GM20431 (cell line): ENCODE results near the gene ADCK2.
"Not testable (repeated sequence)": the region's sequence is repeated elsewhere in the genome, so short reads cannot be mapped to it uniquely, and the experiment has no call there.

Experiments
- in situ Hi-C: fragments of 300-500 bp; cut with MseI, MboI; formaldehyde crosslinking; loops from one replicate; pipeline ENCODE4 v1.15.0; 2020; ENCODE audit warnings: low sequenced_read_pairs; ENCODE audit not compliant: unreplicated experiment

ADCK2 gene

GRCh38 chr7:140672382-140673062 is at the start of gene ADCK2:
Gene ADCK2, plus strand, starts transcription at chr7:140672945. Its CDS starts 386 bp downstream, at chr7:140673331.
- in situ Hi-C loops, result no loop called here

GRCh38 chr7:140623980-140624379 is 48.8 kb upstream of the ADCK2 start:
- in situ Hi-C loops, result no loop called here

GRCh38 chr7:140624392-140625191 is 48.2 kb upstream of the ADCK2 start:
- in situ Hi-C loops, result no loop called here

- in situ Hi-C loops, result not testable (repeated sequence)
Observed at GRCh38 chr7:140625192-140625558, 47.6 kb upstream of the ADCK2 start.

- in situ Hi-C loops, result no loop called here
Observed at GRCh38 chr7:140625908-140626868, 46.6 kb upstream of the ADCK2 start.

GRCh38 chr7:140631021-140631420 is 41.7 kb upstream of the ADCK2 start:
- in situ Hi-C loops, result no loop called here

- in situ Hi-C loops, result no loop called here
Observed at GRCh38 chr7:140631602-140632001, 41.1 kb upstream of the ADCK2 start.

GRCh38 chr7:140635345-140635744 is 37.4 kb upstream of the ADCK2 start:
- in situ Hi-C loops, result no loop called here

GRCh38 chr7:140635816-140636215 is 36.9 kb upstream of the ADCK2 start:
- in situ Hi-C loops, result no loop called here

GRCh38 chr7:140637400-140637799 is 35.3 kb upstream of the ADCK2 start:
- in situ Hi-C loops, result no loop called here

- in situ Hi-C loops, result no loop called here
Observed at GRCh38 chr7:140638173-140638791, 34.5 kb upstream of the ADCK2 start.

GRCh38 chr7:140639366-140640053 is 33.2 kb upstream of the ADCK2 start:
- in situ Hi-C loops, result no loop called here

- in situ Hi-C loops, result no loop called here
Observed at GRCh38 chr7:140640060-140640637, 32.6 kb upstream of the ADCK2 start.

GRCh38 chr7:140640727-140641523 is 31.8 kb upstream of the ADCK2 start, which contains the start of gene DENND2A:
Gene DENND2A, minus strand, starts transcription at chr7:140640813. Its CDS starts 38,416 bp downstream, at chr7:140602397.
- in situ Hi-C loops, result no loop called here

GRCh38 chr7:140641524-140642195 is 31.1 kb upstream of the ADCK2 start:
- in situ Hi-C loops, result no loop called here

GRCh38 chr7:140643416-140643815 is 29.3 kb upstream of the ADCK2 start:
- in situ Hi-C loops, result no loop called here

GRCh38 chr7:140644761-140645160 is 28.0 kb upstream of the ADCK2 start:
- in situ Hi-C loops, result not testable (repeated sequence)
